Fibroblast of lung (primary cell): ENCODE measurements around the gene HNF4A.

Experiments used
- CTCF ChIP-seq, 2 donors: IDR thresholded peaks in 1 of 2; conservative IDR thresholded peaks in 1 of 2; 1 replicate in 1 of 2; 2 replicates in 1 of 2; pipeline ENCODE4 v1.5.1; 2011 to 2012; ENCODE audit warnings: low read length in 2 of 2, control low read depth in 1 of 2, inconsistent platforms in 1 of 2, low read depth in 1 of 2, mild to moderate bottlenecking in 1 of 2
- EZH2 ChIP-seq: IDR thresholded peaks from 2 replicates; pipeline ENCODE4 v1.5.1; 2012; ENCODE audit warnings: low read length, control low read depth, mild to moderate bottlenecking; ENCODE audit errors: missing control alignments

- no peak for TF ChIP-seq CTCF (conservative IDR thresholded peaks at IDR 0.05 in 1 of 2, IDR thresholded peaks at IDR 0.05 in 1 of 2; ENCODE audit: low read depth in 1 of 2, low read length in 2 of 2)
- TF ChIP-seq EZH2, result no peak
These were observed 461 bp upstream of the HNF4A start for GRCh38 chr20:44354979-44355497.
